Measurements from ENCODE around the gene CFAP46.

DNA sequence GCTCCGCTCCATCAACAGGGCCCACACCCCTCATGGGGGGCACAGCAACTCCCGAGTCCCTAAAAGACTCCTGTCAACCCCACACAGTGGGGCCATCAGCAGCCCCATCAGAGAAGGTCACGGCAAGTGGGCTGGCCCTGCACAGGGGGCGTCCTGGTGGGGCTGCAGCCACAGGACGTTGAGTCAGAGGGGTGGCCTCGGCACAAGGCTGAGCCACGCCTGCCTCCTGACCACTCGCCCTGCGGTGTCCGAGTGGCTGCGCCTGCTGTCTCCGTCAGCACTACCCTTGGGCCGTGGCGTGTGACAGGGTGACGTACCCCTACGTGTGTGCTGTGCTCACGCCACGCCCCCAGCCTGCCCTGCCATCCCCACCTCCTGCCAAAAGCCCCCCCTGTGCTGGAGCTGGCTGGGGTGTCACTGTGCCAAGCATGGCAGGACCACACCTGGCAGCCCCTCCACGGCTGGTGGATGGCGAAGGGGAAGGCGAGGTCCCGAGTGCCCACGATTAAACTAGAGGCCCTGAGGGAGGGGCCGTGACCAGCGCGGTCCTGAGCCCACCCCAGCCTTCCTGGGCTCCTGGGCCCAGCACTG lies 130.4 kb downstream of the CFAP46 start:
- TF ChIP-seq, protein P1, sequence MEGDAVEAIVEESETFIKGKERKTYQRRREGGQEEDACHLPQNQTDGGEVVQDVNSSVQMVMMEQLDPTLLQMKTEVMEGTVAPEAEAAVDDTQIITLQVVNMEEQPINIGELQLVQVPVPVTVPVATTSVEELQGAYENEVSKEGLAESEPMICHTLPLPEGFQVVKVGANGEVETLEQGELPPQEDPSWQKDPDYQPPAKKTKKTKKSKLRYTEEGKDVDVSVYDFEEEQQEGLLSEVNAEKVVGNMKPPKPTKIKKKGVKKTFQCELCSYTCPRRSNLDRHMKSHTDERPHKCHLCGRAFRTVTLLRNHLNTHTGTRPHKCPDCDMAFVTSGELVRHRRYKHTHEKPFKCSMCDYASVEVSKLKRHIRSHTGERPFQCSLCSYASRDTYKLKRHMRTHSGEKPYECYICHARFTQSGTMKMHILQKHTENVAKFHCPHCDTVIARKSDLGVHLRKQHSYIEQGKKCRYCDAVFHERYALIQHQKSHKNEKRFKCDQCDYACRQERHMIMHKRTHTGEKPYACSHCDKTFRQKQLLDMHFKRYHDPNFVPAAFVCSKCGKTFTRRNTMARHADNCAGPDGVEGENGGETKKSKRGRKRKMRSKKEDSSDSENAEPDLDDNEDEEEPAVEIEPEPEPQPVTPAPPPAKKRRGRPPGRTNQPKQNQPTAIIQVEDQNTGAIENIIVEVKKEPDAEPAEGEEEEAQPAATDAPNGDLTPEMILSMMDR (IDR thresholded peaks at IDR 0.05; ENCODE audit: poor library complexity, severe bottlenecking): no peak
- TF ChIP-seq SMC3 (conservative IDR thresholded peaks at IDR 0.05; ENCODE audit: poor library complexity): no peak
- TF ChIP-seq EZH2 (IDR thresholded peaks at IDR 0.05; ENCODE audit: borderline replicate concordance, insufficient read depth, low read length, poor library complexity, severe bottlenecking): no peak
- TF ChIP-seq EP300 (conservative IDR thresholded peaks at IDR 0.05; ENCODE audit: poor library complexity, severe bottlenecking): no peak
- TF ChIP-seq POLR2AphosphoS5 (IDR thresholded peaks at IDR 0.05): no peak
- no peak for TF ChIP-seq RAD21 (conservative IDR thresholded peaks at IDR 0.05)
- no peak for TF ChIP-seq TAF1 (IDR thresholded peaks at IDR 0.05; ENCODE audit: low read depth)
- TF ChIP-seq MXI1 (conservative IDR thresholded peaks at IDR 0.05; ENCODE audit: poor library complexity, severe bottlenecking): no peak
- no peak for TF ChIP-seq REST (IDR thresholded peaks at IDR 0.05; ENCODE audit: borderline replicate concordance)

All from neural cell (in vitro differentiated cells).